SK-N-SH treated with all-trans-retinoic acid at 6 μM for 48 hours (cell line): ENCODE measurements around the gene EFNA1.
"Not testable (repeated sequence)": the region's sequence is repeated elsewhere in the genome, so short reads cannot be mapped to it uniquely, and the experiment has no call there.

Source experiments
- ATAC-seq: fragments of 200-7000 bp; cut with Tn5 transposase; 3 replicates; pipeline ENCODE4 v1.9.1; 2020; ENCODE audit warnings: mild to moderate bottlenecking, moderate library complexity
- ARNTL ChIP-seq: fragments of 450-650 bp; formaldehyde crosslinking; IDR thresholded peaks from 2 replicates; pipeline ENCODE4 v1.5.0; 2020; ENCODE audit warnings: low read depth, mild to moderate bottlenecking, moderate library complexity, borderline replicate concordance
- BACH2 ChIP-seq: fragments of 250-450 bp; sonication (Bioruptor Pico); IDR thresholded peaks from 2 replicates; pipeline ENCODE4 v1.9.0; 2021; ENCODE audit warnings: mild to moderate bottlenecking, borderline replicate concordance
- CREB5 ChIP-seq: fragments of 250-450 bp; sonication (Bioruptor Pico); IDR thresholded peaks from 2 replicates; pipeline ENCODE4 v1.5.1; 2020; ENCODE audit warnings: low read depth, mild to moderate bottlenecking, moderate library complexity
- CSDC2 ChIP-seq: fragments of 250-450 bp; sonication (Bioruptor Pico); IDR thresholded peaks from 2 replicates; pipeline ENCODE4 v1.5.0; 2020; ENCODE audit warnings: mild to moderate bottlenecking, moderate library complexity
- CSRNP3 ChIP-seq: fragments of 250-450 bp; sonication (Bioruptor Pico); IDR thresholded peaks from 2 replicates; pipeline ENCODE4 v1.5.1; 2021; ENCODE audit warnings: mild to moderate bottlenecking, moderate library complexity
- ESRRG ChIP-seq: fragments of 250-450 bp; sonication (Bioruptor Pico); IDR thresholded peaks from 2 replicates; pipeline ENCODE4 v1.6.1; 2021; ENCODE audit warnings: mild to moderate bottlenecking
- GLIS3 ChIP-seq: fragments of 250-450 bp; sonication (Bioruptor Pico); IDR thresholded peaks from 2 replicates; pipeline ENCODE4 v1.5.0; 2020; ENCODE audit warnings: mild to moderate bottlenecking, moderate library complexity
- ISL1 ChIP-seq: fragments of 250-450 bp; sonication (Bioruptor Pico); IDR thresholded peaks from 2 replicates; pipeline ENCODE4 v2.1.2; 2022; ENCODE audit warnings: mild to moderate bottlenecking, moderate library complexity
- OSR1 ChIP-seq: fragments of 250-450 bp; sonication (Bioruptor Pico); IDR thresholded peaks from 2 replicates; pipeline ENCODE4 v1.8.0; 2022; ENCODE audit warnings: moderate library complexity, mild to moderate bottlenecking, inconsistent platforms
- PATZ1 ChIP-seq: fragments of 250-450 bp; sonication (Bioruptor Pico); IDR thresholded peaks from 2 replicates; pipeline ENCODE4 v1.8.0; 2020; ENCODE audit warnings: mild to moderate bottlenecking, moderate library complexity, borderline replicate concordance
- POU6F1 ChIP-seq: fragments of 250-450 bp; sonication (Bioruptor Pico); IDR thresholded peaks from 2 replicates; pipeline ENCODE4 v1.8.0; 2021; ENCODE audit warnings: low read depth, mild to moderate bottlenecking, moderate library complexity, borderline replicate concordance
- PPARA ChIP-seq: fragments of 250-450 bp; sonication (Bioruptor Pico); IDR thresholded peaks from 2 replicates; pipeline ENCODE4 v1.5.0; 2020; ENCODE audit warnings: mild to moderate bottlenecking, borderline replicate concordance
- RARB ChIP-seq: fragments of 250-450 bp; sonication (Bioruptor Pico); IDR thresholded peaks from 2 replicates; pipeline ENCODE4 v1.8.0; 2021; ENCODE audit warnings: mild to moderate bottlenecking, moderate library complexity
- TCF4 ChIP-seq: fragments of 250-450 bp; sonication (Bioruptor Pico); IDR thresholded peaks from 2 replicates; pipeline ENCODE4 v1.8.0; 2021; ENCODE audit warnings: mild to moderate bottlenecking, moderate library complexity, borderline replicate concordance
- TOX ChIP-seq: fragments of 250-450 bp; sonication (Bioruptor Pico); IDR thresholded peaks from 2 replicates; pipeline ENCODE4 v1.8.0; 2021; ENCODE audit warnings: mild to moderate bottlenecking, moderate library complexity, borderline replicate concordance
- TSHZ2 ChIP-seq: fragments of 250-450 bp; sonication (Bioruptor Pico); IDR thresholded peaks from 2 replicates; pipeline ENCODE4 v1.5.0; 2020; ENCODE audit warnings: mild to moderate bottlenecking, moderate library complexity
- ZC3H10 ChIP-seq: fragments of 250-450 bp; sonication (Bioruptor Pico); IDR thresholded peaks from 2 replicates; pipeline ENCODE4 v1.5.1; 2021; ENCODE audit warnings: mild to moderate bottlenecking, moderate library complexity
- ZFP3 ChIP-seq: fragments of 250-450 bp; sonication (Bioruptor Pico); IDR thresholded peaks from 2 replicates; pipeline ENCODE4 v1.5.0; 2020; ENCODE audit warnings: mild to moderate bottlenecking, moderate library complexity
- ZFP30 ChIP-seq: fragments of 450-650 bp; formaldehyde crosslinking; IDR thresholded peaks from 2 replicates; pipeline ENCODE4 v1.5.0; 2022; ENCODE audit warnings: mild to moderate bottlenecking, moderate library complexity
- ZNF565 ChIP-seq: fragments of 450-650 bp; formaldehyde crosslinking; conservative IDR thresholded peaks from 2 replicates; pipeline ENCODE4 v1.5.0; 2020; ENCODE audit warnings: low read depth, mild to moderate bottlenecking, moderate library complexity
- ZNF8 ChIP-seq: fragments of 450-650 bp; formaldehyde crosslinking; IDR thresholded peaks from 2 replicates; pipeline ENCODE4 v1.5.0; 2020; ENCODE audit warnings: mild to moderate bottlenecking, moderate library complexity

The EFNA1 gene

GRCh38 chr1:155113450-155113980 lies 14.2 kb upstream of the EFNA1 start (continued):
- no peak for TF ChIP-seq PATZ1
- TF ChIP-seq RARB, result no peak
- TF ChIP-seq ZFP30 (CRISPR knock-in tag), result no peak
- TF ChIP-seq ZNF8 (CRISPR knock-in tag), result no peak
- no peak for TF ChIP-seq TCF4 (CRISPR knock-in tag)
- TF ChIP-seq ARNTL, result no peak
- no peak for TF ChIP-seq ISL1 (CRISPR knock-in tag)

- TF ChIP-seq OSR1 (no peak), CREB5 (no peak), ZFP3 (no peak), POU6F1 (CRISPR knock-in tag) (no peak), BACH2 (CRISPR knock-in tag) (no peak)
- TF ChIP-seq, all 23 proteins: peak for 0
Observed at GRCh38 chr1:155116113-155116764, 11.4 kb upstream of the EFNA1 start.

GRCh38 chr1:155117610-155118009 lies 10.1 kb upstream of the EFNA1 start:
- no peak for ATAC-seq
- TF ChIP-seq ZFP3, result no peak
- TF ChIP-seq RARB, result no peak
- TF ChIP-seq TCF4 (CRISPR knock-in tag), result no peak
- TF ChIP-seq TSHZ2, result no peak
- no peak for TF ChIP-seq OSR1
- TF ChIP-seq ZFP30 (CRISPR knock-in tag), result no peak
- TF ChIP-seq ESRRG (CRISPR knock-in tag), result no peak
- TF ChIP-seq ISL1 (CRISPR knock-in tag), result no peak
- TF ChIP-seq ZC3H10, result no peak
- no peak for TF ChIP-seq ZNF8 (CRISPR knock-in tag)
- no peak for TF ChIP-seq PPARA (CRISPR knock-in tag)
- no peak for TF ChIP-seq ZNF565 (CRISPR knock-in tag)
- no peak for TF ChIP-seq GLIS3 (CRISPR knock-in tag)
- no peak for TF ChIP-seq CSRNP3 (CRISPR knock-in tag)
- no peak for TF ChIP-seq POU6F1 (CRISPR knock-in tag)
- no peak for TF ChIP-seq CREB5
- TF ChIP-seq TOX, result no peak
- TF ChIP-seq CSDC2 (CRISPR knock-in tag), result no peak

More at GRCh38 chr1:155116113-155116764, 11.4 kb upstream of the EFNA1 start:
- no peak for ATAC-seq

GRCh38 chr1:155118090-155118489 lies 9.6 kb upstream of the EFNA1 start:
- ATAC-seq, result not testable (repeated sequence)
